ENCODE data around the gene TBC1D21. TPM values are rescaled to one million over a fixed set of nuclear protein-coding genes. Genes with fewer than 3 reads are reported as not detected.

TBC1D21 gene
- total RNA-seq, 1 donor from 2014 or later, result not detected

DNA sequence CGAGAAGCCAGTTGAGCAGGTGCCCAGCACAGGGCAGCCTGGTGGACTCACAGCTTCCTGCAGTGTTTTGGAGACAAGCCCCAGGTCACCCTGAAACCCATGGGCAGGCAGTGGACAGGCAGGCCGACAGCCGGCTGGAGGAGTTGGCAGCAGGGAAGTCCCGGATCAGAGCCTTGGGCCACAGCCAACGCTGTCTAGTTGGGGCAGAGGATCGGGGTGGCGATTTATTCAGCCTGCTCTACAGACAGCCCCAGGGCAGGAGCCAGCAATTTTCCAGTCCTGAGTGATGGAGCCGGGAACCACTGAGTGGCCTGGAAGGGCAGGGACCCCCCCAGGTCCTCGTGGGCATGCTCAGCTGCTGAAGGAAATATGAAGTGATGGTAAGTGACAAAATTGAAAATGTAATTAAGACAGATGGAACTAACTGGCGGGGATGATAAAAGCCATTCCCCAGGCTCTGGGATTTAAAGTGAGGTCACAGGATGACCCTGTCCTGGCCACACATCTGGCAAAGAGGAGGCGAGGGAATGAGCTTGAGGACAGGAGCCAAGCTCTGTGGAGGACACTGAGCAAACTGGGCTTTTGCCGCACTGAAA is 34.4 kb upstream of the TBC1D21 start:
- Mint-ChIP-seq H3K4me3 (no peak overlapping the region), H3K27me3 (ENCODE audit: low read depth) (peaks cover 69% of the 10 kb centered on the region), H3K9me3 (no peaks in the 10 kb centered on the region), H3K27ac (ENCODE audit: unreplicated experiment) (no peak overlapping the region), H3K36me3 (ENCODE audit: low read depth) (no peaks in the 10 kb centered on the region), H3K4me1 (no peaks in the 10 kb centered on the region)
- DNase-seq (ENCODE audit: low read depth, low spot score), result no peak
- TF ChIP-seq, protein P1, sequence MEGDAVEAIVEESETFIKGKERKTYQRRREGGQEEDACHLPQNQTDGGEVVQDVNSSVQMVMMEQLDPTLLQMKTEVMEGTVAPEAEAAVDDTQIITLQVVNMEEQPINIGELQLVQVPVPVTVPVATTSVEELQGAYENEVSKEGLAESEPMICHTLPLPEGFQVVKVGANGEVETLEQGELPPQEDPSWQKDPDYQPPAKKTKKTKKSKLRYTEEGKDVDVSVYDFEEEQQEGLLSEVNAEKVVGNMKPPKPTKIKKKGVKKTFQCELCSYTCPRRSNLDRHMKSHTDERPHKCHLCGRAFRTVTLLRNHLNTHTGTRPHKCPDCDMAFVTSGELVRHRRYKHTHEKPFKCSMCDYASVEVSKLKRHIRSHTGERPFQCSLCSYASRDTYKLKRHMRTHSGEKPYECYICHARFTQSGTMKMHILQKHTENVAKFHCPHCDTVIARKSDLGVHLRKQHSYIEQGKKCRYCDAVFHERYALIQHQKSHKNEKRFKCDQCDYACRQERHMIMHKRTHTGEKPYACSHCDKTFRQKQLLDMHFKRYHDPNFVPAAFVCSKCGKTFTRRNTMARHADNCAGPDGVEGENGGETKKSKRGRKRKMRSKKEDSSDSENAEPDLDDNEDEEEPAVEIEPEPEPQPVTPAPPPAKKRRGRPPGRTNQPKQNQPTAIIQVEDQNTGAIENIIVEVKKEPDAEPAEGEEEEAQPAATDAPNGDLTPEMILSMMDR (conservative IDR thresholded peaks at IDR 0.05), result no peak

DNA sequence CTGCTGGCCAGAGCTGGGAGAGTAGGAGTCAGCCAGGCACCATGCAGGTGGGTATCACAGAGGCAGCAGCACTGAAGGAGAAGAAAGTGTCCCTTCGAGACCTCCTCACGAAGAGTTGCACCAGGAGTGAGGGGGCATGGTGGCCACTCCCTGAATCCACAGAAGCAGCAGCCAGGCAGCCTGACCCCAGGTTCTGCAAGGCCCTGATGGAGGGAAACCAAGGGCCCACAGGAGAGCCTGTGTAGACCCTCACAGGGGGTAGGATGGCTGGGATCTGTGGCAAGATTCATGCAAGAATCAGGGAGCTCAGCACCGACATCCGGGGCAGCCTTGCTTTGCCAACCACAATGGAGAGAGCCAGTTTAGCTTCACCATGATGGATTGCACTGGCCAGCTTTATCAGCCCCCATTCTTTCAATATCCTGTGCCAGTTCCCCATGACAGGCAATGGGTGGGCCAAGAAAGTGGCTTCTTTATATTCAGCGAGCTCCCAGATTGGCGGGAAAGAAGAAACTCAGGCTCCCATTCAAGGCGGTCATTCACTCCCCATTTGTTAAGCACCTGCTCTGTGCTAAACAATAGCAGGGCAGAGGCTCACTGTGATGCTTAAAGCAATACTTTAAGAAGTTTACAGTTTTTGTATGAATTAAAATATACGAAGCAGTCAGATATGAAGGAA is 33.5 kb upstream of the TBC1D21 start:
- TF ChIP-seq, protein P1 (conservative IDR thresholded peaks at IDR 0.05), result no peak
- Mint-ChIP-seq H3K9me3 (no peaks in the 10 kb centered on the region), H3K4me1 (no peaks in the 10 kb centered on the region), H3K36me3 (ENCODE audit: low read depth) (no peaks in the 10 kb centered on the region), H3K27me3 (ENCODE audit: low read depth) (peaks cover 61% of the 10 kb centered on the region), H3K27ac (ENCODE audit: unreplicated experiment) (no peak overlapping the region), H3K4me3 (no peak overlapping the region)
- DNase-seq (ENCODE audit: low read depth, low spot score), result no peak

DNA sequence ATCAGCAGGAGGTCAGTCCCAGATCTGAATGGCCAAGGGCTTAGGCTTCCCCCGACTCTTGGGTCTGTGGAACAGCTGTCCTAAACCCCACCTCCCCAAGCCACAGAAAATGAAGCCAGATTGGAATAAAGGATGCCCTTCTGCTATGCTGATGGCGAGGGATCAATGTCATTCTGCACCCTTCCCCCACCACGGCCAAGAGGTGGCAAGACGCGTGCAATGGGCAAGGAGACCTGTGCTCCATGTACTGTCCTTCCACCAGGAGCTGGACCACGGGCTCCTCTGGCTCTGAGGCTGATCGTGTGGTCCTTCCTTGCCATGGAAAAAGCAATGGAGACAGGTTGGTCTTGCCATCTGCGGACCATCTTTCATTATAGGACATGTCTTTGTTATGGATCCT is 32.6 kb upstream of the TBC1D21 start:
- H3K27me3 Mint-ChIP-seq (ENCODE audit: low read depth), result peaks cover 51% of the 10 kb centered on the region
- no peaks in the 10 kb centered on the region for H3K9me3 Mint-ChIP-seq
- DNase-seq (ENCODE audit: low read depth, low spot score), result no peak
- H3K4me3 Mint-ChIP-seq, result no peak overlapping the region
- H3K27ac Mint-ChIP-seq (ENCODE audit: unreplicated experiment), result no peak overlapping the region
- no peaks in the 10 kb centered on the region for H3K36me3 Mint-ChIP-seq (ENCODE audit: low read depth)
- TF ChIP-seq, protein P1 (conservative IDR thresholded peaks at IDR 0.05), result no peak
- H3K4me1 Mint-ChIP-seq, result no peaks in the 10 kb centered on the region

DNA sequence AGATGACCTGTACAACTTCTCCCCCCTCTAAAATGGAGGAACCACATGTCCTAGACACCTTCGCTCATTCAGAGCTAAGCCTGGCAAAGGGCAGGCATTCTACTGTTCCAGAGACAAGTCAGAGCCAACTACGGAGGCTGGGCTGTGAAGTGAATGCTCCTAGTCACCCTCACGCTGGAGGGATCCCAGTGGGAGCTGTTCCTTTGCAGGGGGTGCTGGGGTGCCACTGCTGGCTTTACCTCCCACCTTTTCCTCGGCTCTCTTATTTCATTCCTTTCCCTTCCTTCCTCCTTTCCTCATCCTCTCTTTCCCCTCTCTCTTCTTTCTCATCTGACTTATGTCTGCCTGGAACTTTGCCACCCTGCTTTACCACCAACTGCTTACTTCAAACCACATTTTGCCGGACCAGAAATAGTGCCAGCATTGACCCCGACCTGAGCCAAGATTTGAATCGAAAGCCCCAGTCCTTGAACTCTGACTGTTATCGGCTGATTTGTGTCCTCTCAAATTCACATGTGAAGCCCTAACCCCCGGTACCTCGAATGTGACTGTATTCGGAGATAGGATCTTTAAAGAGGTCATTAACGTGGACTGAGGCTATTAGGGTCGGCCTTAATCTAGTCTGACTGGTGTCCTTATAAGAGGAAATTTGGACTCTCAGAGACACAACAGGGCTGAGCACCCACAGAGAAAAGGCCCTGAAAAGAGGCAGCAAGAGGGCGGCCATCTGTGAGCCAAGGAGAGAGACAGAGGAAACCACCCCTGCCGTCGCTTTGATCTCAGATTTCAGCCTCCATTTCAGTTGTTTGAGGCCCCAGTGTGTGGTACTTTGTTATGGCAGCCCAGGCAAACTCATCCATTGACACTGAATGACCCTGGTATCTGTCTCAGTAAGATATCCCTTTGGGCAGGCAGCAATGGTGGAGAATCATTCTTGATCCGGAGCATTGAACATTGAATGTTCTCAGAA is 31.3 kb upstream of the TBC1D21 start:
- H3K27ac Mint-ChIP-seq (ENCODE audit: unreplicated experiment), result no peak overlapping the region

DNA sequence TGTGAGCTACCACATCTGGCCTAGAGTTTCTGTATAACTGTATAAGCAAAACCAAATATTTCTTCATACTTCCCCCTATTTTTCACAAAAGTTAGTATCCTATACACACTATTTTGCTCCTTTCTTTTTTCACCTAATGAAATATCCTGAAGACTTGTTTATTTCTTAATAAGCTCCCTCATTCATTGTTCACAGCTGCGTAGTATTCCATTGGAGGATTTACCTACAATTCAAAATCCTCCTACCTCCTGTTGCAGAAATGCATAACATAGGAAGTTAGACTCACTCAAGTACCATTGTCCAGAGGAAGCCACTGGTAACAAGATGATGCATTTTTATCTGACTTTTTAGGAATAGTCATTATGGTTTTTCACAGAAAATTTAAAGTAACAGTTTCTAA is 29.6 kb upstream of the TBC1D21 start:
- Mint-ChIP-seq H3K27ac (ENCODE audit: unreplicated experiment) (no peak overlapping the region), H3K9me3 (no peaks in the 10 kb centered on the region), H3K27me3 (ENCODE audit: low read depth) (peaks cover 39% of the 10 kb centered on the region), H3K4me3 (no peak overlapping the region), H3K36me3 (ENCODE audit: low read depth) (no peaks in the 10 kb centered on the region), H3K4me1 (no peaks in the 10 kb centered on the region)
- TF ChIP-seq, protein P1 (conservative IDR thresholded peaks at IDR 0.05), result no peak
- DNase-seq (ENCODE audit: low read depth, low spot score), result no peak

More for the DNA sequence above, 31.3 kb upstream of the TBC1D21 start:
- TF ChIP-seq, protein P1 (conservative IDR thresholded peaks at IDR 0.05), result no peak
- Mint-ChIP-seq H3K9me3 (no peaks in the 10 kb centered on the region), H3K4me3 (no peak overlapping the region), H3K27me3 (ENCODE audit: low read depth) (peaks cover 40% of the 10 kb centered on the region), H3K36me3 (ENCODE audit: low read depth) (no peaks in the 10 kb centered on the region), H3K4me1 (no peaks in the 10 kb centered on the region)
- no peak for DNase-seq (ENCODE audit: low read depth, low spot score)
